Esophagus squamous epithelium (tissue), 5 donors: ENCODE measurements around the gene C1orf232. TPM values are rescaled to one million over a fixed set of nuclear protein-coding genes. Genes with fewer than 3 reads are reported as not detected.
A peak's percentile ranks its signal among the peaks of the same experiment; 100 is the strongest.

Experiments used
- DNase-seq: peaks from one replicate; lab custom pipeline; 2025; lab: John Stamatoyannopoulos, UW
- H3K27ac ChIP-seq, 4 donors: fragments of 200-600 bp; sonication (generic); one replicate each; pipeline ENCODE4 v1.5.1; 2016 to 2019; ENCODE audit warnings: mild to moderate bottlenecking in 1 of 4
- H3K27me3 ChIP-seq, 4 donors: fragments of 200-600 bp; sonication (generic); 1 replicate in 3 of 4; 2 replicates in 1 of 4; pipeline versions ENCODE4 v1.5.1 to v1.6.0; 2017 to 2021; ENCODE audit warnings: antibody characterized with exemption in 1 of 4
- H3K36me3 ChIP-seq, 3 donors: fragments of 200-600 bp; sonication (generic); one replicate each; pipeline ENCODE4 v1.5.1; 2016 to 2019
- H3K4me1 ChIP-seq, 3 donors: fragments of 200-600 bp; sonication (generic); one replicate each; pipeline ENCODE4 v1.5.1; 2017 to 2019
- H3K4me3 ChIP-seq, 4 donors: fragments of 200-600 bp; sonication (generic); 1 replicate in 3 of 4; 2 replicates in 1 of 4; pipeline ENCODE4 v1.5.1; 2016 to 2019; ENCODE audit warnings: mild to moderate bottlenecking in 2 of 4, moderate library complexity in 1 of 4
- H3K9me3 ChIP-seq, 3 donors: fragments of 200-600 bp; sonication (generic); one replicate each; pipeline ENCODE4 v1.5.1; 2016 to 2019
- CTCF ChIP-seq, 6 experiments: fragments of 450-650 bp in 4 of 6; fragments of 200-600 bp in 2 of 6; sonication (generic) in 2 of 6; IDR thresholded peaks; one replicate each; pipeline ENCODE4 v1.5.1; 2016 to 2019; ENCODE audit warnings: antibody characterized with exemption in 6 of 6, mild to moderate bottlenecking in 4 of 6, moderate library complexity in 4 of 6
- POLR2A ChIP-seq, 4 donors: fragments of 450-650 bp; IDR thresholded peaks; one replicate each; pipeline ENCODE4 v1.6.1; 2017; ENCODE audit warnings: antibody characterized with exemption in 4 of 4, mild to moderate bottlenecking in 4 of 4, moderate library complexity in 3 of 4
- WGBS, 2 donors: methylation state at CpG; one replicate each; pipeline ENCODE4 v1.1.5; 2018; 5-methylcytosine and 5-hydroxymethylcytosine counted together
- intact Hi-C: fragments of 100-400 bp; cut with DNase I; formaldehyde crosslinking; loops from one replicate; pipeline ENCODE4 v1.15.0; 2022
- total RNA-seq, 4 donors: library from RNA; depleted of rRNA; stranded (reverse); fragments of >200 nt; gene quantifications; one replicate each; pipeline ENCODE4 v1.1.0, GENCODE V29; 2016
- donor health status: DM: yes; HTN: yes; CAD: no.

Gene C1orf232
- total RNA-seq, 4 donors from 2014 or later, result not detected

GRCh38 chr1:26125946-26126320 lies 42.8 kb downstream of the C1orf232 start:
- peaks cover 16 to 80% (median 37%) of the 10 kb centered on the region in 3 donors for H3K4me1 ChIP-seq
- peak overlapping the region in 1 of 4 donors; percentile 5 for H3K4me3 ChIP-seq
- H3K27me3 ChIP-seq, result no peaks in the 10 kb centered on the region
- H3K27ac ChIP-seq, result peak overlapping the region; percentile 74 to 88 (median 84)
- TF ChIP-seq CTCF (IDR thresholded peaks at IDR 0.05) (no peak), POLR2A (IDR thresholded peaks at IDR 0.05) (no peak)
- H3K9me3 ChIP-seq, result no peaks in the 10 kb centered on the region
- H3K36me3 ChIP-seq, result peaks cover 0 to 17% (median 0%) of the 10 kb centered on the region in 3 donors
- no peak for DNase-seq
- 30 to 50% methylated on average over 1 of the region's 1 CpG for WGBS, 2 donors
- intact Hi-C loops, result no loop called here

GRCh38 chr1:26125382-26125781 lies 43.4 kb downstream of the C1orf232 start:
- Histone ChIP-seq H3K4me1 (peaks cover 16 to 80% (median 37%) of the 10 kb centered on the region in 3 donors), H3K27ac (peak overlapping the region in 3 of 4 donors; percentile 74 to 88 (median 87)), H3K9me3 (no peaks in the 10 kb centered on the region), H3K27me3 (no peaks in the 10 kb centered on the region), H3K36me3 (peaks cover 0 to 22% (median 0%) of the 10 kb centered on the region in 3 donors), H3K4me3 (no peak overlapping the region)
- no peak for DNase-seq
- TF ChIP-seq POLR2A (IDR thresholded peaks at IDR 0.05) (no peak), CTCF (IDR thresholded peaks at IDR 0.05) (no peak)
- intact Hi-C loops, result no loop called here

GRCh38 chr1:26124418-26125331 lies 44.1 kb downstream of the C1orf232 start:
- Histone ChIP-seq H3K27ac (peak overlapping the region in 3 of 4 donors; percentile 7 to 88 (median 87)), H3K9me3 (no peaks in the 10 kb centered on the region), H3K36me3 (peaks cover 0 to 29% (median 0%) of the 10 kb centered on the region in 3 donors), H3K4me1 (peaks cover 16 to 80% (median 37%) of the 10 kb centered on the region in 3 donors), H3K27me3 (no peaks in the 10 kb centered on the region), H3K4me3 (no peak overlapping the region)
- 67 to 71% methylated on average over 4 of the region's 4 CpGs for WGBS, 2 donors
- DNase-seq, result no peak
- TF ChIP-seq POLR2A (IDR thresholded peaks at IDR 0.05), result no peak
- no peak for TF ChIP-seq CTCF (IDR thresholded peaks at IDR 0.05)
- intact Hi-C loops, result no loop called here

GRCh38 chr1:26122988-26123973 lies 45.5 kb downstream of the C1orf232 start:
- intact Hi-C loops, result no loop called here
- TF ChIP-seq CTCF (IDR thresholded peaks at IDR 0.05) (no peak), POLR2A (IDR thresholded peaks at IDR 0.05) (no peak)
- no peak for DNase-seq
- Histone ChIP-seq H3K9me3 (no peaks in the 10 kb centered on the region), H3K27me3 (no peaks in the 10 kb centered on the region), H3K36me3 (peaks cover 0 to 43% (median 5%) of the 10 kb centered on the region in 3 donors), H3K27ac (peak overlapping the region; percentile 45 to 88 (median 70)), H3K4me3 (peak overlapping the region in 1 of 4 donors; percentile 17), H3K4me1 (peaks cover 16 to 70% (median 36%) of the 10 kb centered on the region in 3 donors)
- 64 to 69% methylated on average over 7 of the region's 7 CpGs for WGBS, 2 donors
